Left renal cortex interstitium (tissue), 4 donors: ENCODE data around the gene TRAK1. TPM values are rescaled to one million over a fixed set of nuclear protein-coding genes. Genes with fewer than 3 reads are reported as not detected.

Source experiments
- DNase-seq, 4 donors: peaks; one replicate each; pipeline ENCODE4 v3.0.0-alpha.2; 2013; ENCODE audit warnings: low read depth in 4 of 4, low spot score in 2 of 4, missing footprints in 1 of 4
- polyA plus RNA-seq, 4 donors: library from polyadenylated mRNA; unstranded; fragments of 120-200 nt; gene quantifications; one replicate each; pipeline ENCODE4 v1.2.1, GENCODE V29; 2013; ENCODE audit not compliant: insufficient read length in 4 of 4

TRAK1 gene
- polyA plus RNA-seq, 4 donors, result 43.2 to 52.5 (median 45.7) TPM

DNA sequence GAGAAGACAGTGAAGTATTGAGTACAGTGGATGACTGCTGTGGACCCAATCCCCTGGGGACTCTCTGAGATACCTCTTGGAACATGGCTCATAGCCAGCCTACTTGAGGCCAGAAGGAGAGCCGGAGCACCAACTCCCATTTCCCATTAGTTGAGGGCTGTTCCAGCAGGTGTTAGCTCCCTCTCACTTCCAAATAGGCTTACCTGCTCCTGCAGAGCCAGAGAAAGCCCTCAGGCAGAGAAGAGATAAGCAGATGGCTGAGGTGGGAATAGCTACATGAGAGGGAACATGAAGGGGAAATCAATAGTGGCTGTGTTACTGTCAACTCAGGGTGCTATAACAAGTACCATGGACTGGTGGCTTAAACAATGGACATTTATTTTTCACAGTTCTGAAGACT lies 179.4 kb downstream of the TRAK1 start:
- DNase-seq, result no peak

DNA sequence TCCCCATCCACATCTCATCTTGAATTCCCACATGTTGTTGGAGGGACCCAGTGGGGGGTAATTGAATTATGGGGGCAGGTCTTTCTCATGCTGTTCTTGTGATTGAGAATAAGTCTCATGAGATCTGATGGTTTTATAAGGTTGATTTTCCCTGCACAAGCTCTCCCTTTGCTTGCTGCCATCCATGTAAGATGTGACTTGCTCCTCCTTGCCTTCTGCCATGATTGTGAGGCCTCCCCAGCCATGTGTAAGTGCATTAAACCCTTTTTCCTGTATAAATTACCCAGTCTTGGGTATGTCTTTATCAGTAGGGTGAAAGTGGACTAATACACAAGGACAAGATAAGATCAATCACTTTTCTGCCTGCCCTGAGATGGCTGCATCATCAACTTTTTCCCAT lies 180.6 kb downstream of the TRAK1 start:
- no peak for DNase-seq

DNA sequence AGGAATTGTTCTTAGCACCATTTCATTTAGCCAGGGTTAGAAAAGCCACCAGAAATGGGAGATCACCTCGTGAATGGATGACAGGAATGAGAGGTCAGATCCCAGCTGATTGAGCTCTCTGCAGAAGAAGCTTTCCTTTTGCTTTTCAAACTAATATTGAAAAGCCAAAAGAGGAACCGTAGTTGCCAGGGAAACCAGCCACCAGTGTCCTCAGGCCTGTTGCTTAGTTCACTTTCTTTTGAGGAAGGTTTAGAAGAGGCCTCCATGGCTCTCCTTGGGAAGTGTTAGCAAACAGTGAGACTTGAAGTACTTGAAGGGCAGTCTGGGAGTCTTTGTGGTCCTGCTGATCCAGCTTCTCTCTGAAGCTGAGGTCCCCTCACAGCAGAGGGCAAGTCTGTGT lies 182.2 kb downstream of the TRAK1 start:
- DNase-seq, result no peak

DNA sequence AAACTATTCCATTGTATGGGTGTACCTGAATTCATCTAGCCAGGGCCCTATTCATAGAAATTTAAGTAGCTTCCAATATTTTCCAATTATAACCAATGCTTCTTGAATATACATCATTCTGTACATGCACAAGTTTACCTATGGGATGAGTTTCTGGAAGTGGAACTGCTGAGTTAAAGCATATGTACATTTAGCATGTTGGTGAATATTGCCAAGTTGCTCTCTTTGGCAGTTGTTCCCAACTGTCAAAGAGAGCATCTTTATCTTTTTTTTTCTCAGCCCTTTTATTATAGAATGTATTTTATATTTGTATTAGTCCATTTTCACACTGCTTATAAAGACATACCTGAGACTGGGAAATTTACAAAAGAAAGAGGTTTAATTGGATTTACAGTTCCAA lies 183.1 kb downstream of the TRAK1 start:
- DNase-seq, result no peak

DNA sequence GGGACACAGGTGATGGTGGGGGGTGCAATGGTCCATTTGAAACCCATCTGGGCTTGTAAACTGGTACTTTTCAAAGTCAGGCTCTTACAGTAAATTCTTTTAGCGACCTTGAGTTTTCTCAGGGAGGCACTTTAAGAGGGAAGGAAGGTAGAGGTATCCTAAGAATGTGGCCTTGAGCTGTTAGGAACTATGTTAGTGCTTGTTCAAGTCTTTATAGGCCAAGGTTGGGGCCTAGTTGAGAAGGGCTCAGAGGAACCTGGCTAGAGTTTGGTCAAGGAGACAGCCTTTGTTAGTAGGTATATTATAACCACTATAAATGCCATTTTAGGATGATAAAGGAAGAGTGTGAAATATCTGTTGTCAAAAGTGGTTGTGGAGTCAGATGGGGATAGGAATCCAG lies 184.1 kb downstream of the TRAK1 start:
- no peak for DNase-seq

Other genes with a start within 250 kb of the TRAK1 start
- gene ULK4, start 129.3 kb upstream of the TRAK1 start, polyA plus RNA-seq, result 1 to 10 TPM; 3.7 to 5.2 (median 5.1) TPM
- gene CCK, start 174.8 kb downstream of the TRAK1 start, polyA plus RNA-seq, result under 1 TPM; 0.24 to 0.57 (median 0.33) TPM